ENCODE measurements around the gene TTLL4. TPM values are rescaled to one million over a fixed set of nuclear protein-coding genes. Genes with fewer than 3 reads are reported as not detected.

The TTLL4 gene
- total RNA-seq, 2 donors from 2014 or later = 28.2 to 42.2 TPM

DNA sequence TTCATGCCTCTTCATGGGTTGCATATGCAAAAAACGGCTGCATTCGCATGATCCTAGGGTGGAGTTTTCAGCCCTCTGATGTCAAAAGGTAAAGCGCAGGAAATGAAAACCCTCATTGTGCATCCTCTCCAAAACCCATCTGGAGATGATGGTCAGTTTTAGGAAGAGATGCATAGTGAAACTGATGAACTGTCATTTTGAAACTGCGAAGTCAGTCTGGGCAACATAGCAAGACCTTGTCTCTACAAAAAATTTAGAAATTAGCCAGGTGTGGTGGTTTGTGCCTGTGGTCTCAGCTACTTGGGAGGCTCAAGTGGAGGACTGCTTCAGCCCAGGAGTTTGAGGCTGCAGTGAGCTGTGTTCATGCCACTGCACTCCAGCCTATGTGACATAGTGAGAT, 2.5 kb upstream of the TTLL4 start:
- no peaks in the 10 kb centered on the region for H3K9me3 Mint-ChIP-seq
- DNase-seq (ENCODE audit: low spot score in 2 of 2) (no peak), ATAC-seq (no peak)
- H3K36me3 Mint-ChIP-seq = peaks cover 5 to 11% of the 10 kb centered on the region in 2 donors
- no peak overlapping the region for H3K27ac Mint-ChIP-seq

DNA sequence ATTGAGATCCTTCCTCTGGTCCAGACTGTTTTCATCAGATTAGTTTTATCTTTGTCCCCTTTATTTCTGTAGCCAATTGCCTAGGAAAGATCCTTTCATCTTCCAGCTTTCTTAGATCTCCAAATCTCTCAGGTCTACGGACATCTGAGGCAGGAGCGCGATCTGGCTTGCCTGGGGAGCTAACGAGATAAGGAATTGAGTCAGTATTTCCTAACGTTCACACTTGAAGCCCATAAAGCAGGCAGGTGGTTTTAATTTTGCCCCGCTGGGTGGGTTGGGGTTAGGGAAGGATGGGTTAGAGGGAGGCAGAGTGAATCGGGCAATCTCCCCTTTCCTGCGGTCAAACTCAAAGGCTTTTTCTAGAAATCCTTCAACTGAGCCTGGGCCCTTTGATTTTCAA, 727 bp upstream of the TTLL4 start:
- Mint-ChIP-seq H3K36me3 (peaks cover 5 to 11% of the 10 kb centered on the region in 2 donors), H3K27ac (peak overlapping the region in 1 of 2 donors; percentile 94), H3K9me3 (no peaks in the 10 kb centered on the region)
- ATAC-seq (no peak), DNase-seq (ENCODE audit: low spot score in 2 of 2) (no peak)

DNA sequence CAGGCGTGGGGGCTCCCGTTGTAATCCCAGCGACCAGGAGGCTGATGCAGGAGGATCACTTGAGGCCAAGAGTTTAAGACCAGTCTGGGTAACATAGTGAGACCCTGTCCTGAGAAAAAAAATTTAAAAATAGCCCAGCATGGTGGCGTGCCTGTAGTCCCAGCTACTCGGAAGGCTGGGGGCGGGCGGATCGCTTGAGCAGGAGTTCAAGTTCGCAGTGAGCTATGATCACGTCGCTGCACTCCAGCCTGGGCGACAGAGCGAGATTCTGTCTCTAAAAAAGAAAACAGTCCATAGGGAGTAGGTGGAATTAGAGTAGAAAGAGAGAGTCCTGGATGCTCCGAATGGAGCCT, 325 bp upstream of the TTLL4 start:
- H3K36me3 Mint-ChIP-seq = peaks cover 5 to 11% of the 10 kb centered on the region in 2 donors
- H3K27ac Mint-ChIP-seq = peak overlapping the region; percentile 50 to 94
- ATAC-seq = peak; percentile 1 to 5

DNA sequence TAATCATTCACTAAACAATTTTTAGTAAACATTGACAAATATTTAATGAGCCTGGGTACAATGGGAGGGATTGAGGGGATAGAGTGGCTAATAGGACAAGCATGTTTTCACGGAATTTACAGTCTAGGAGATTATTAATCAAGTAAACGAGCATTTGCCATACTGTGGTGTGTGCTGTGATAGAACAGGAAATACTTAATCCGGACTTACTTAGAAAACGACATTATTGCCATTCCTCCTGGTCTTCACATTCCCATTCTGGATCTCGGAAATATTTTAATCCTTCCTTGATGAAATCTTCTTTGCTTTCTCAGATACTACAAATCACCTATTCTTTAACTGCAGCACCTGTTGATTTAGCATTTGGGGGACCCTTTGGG, 905 bp downstream of the TTLL4 start:
- Mint-ChIP-seq H3K27ac (peak overlapping the region; percentile 94 to 98), H3K9me3 (no peaks in the 10 kb centered on the region), H3K36me3 (peaks cover 5 to 11% of the 10 kb centered on the region in 2 donors)
- no peak for ATAC-seq
- DNase-seq (ENCODE audit: low spot score in 2 of 2) = no peak

More for the DNA sequence above, 325 bp upstream of the TTLL4 start:
- no peaks in the 10 kb centered on the region for H3K9me3 Mint-ChIP-seq
- DNase-seq (ENCODE audit: low spot score in 2 of 2) = no peak

DNA sequence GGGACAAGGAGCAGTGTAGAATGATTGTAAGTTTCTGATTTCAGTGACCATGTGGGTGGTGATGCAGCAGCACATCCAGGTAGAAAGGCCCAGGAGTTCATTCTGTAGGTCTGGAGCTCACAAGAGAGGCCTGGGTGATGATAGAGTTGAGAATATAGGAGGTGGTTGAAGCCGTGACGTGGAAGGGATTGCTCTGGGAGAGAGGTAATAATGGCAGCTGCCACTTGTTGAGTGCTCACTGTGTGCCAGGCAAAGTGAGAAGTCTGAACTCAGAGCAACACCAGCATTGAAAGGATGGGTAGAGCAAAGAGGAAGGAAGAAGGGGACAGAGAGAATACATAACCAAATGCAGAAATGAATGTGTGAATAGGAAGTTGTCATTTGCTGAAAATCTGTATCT, 3.3 kb downstream of the TTLL4 start:
- Mint-ChIP-seq H3K36me3 (peaks cover 5 to 11% of the 10 kb centered on the region in 2 donors), H3K9me3 (no peaks in the 10 kb centered on the region), H3K27ac (no peak overlapping the region)
- DNase-seq (ENCODE audit: low spot score in 2 of 2) (no peak), ATAC-seq (no peak)

DNA sequence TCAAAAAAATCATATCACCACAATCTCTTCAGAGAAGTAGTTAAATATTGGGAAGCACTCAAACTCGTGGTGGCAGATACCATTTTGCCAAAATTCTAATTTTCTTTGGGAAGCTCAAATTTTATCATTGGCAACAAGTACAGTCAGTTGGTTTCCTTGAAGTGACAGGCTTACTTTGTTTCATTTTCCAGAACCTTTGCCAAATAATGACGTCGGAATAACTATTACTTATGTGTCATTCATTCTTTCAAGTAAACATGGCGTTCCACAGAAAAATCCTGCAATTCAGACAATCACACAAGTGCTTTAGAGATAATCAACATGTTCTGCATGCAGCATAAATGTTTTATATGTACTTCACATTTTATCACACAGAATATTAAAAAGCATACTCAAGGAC, 5.4 kb downstream of the TTLL4 start:
- no peaks in the 10 kb centered on the region for H3K9me3 Mint-ChIP-seq
- H3K27ac Mint-ChIP-seq = no peak overlapping the region
- ATAC-seq (no peak), DNase-seq (ENCODE audit: low spot score in 2 of 2) (no peak)
- peaks cover 10 to 11% of the 10 kb centered on the region in 2 donors for H3K36me3 Mint-ChIP-seq

DNA sequence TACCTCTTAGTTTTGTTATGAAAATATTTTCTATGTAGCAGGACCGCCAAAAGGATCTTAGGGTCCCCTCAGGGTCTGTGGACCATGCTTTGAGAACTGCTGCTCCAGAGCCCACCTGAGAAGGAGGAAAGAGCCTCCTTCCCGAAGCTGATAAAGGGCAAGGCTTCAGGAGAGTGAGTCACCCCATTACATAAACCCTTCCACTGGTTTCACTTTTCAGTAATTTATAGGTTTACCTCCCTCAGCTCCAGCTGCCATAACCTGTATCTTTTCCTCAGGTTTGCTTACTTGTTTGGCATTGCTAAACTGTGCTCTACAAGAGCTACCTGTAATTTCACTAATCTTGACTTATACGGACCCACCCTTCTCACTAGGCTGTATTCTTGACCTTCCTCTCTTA, 6.6 kb downstream of the TTLL4 start:
- Mint-ChIP-seq H3K27ac (no peak overlapping the region), H3K9me3 (no peaks in the 10 kb centered on the region), H3K36me3 (peaks cover 0 to 6% of the 10 kb centered on the region in 2 donors)
- ATAC-seq (peak in 1 of 2 donors; percentile 28), DNase-seq (ENCODE audit: low spot score in 2 of 2) (no peak)

DNA sequence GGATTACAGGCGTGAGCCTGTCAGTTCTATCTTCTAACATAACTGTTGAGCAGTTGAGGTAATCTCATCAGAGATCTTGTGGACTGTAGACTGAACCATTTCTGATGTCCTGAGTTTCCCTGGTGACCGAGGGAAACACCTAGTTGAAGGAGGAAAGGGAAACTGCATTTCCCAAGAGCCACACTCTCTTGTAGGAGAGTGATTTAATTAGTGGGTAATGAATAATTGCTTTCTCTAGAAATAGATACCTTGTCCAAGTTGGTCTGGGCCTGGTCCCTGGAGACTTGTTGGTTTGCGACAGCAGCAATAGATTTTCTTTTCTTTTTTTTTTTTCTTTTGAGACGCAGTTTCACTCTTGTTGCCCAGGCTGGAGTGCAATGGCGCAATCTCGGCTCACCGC, 7.4 kb downstream of the TTLL4 start:
- no peak for DNase-seq (ENCODE audit: low spot score in 2 of 2)
- Mint-ChIP-seq H3K27ac (no peak overlapping the region), H3K36me3 (peaks cover 0 to 6% of the 10 kb centered on the region in 2 donors), H3K9me3 (no peaks in the 10 kb centered on the region)
- no peak for ATAC-seq

DNA sequence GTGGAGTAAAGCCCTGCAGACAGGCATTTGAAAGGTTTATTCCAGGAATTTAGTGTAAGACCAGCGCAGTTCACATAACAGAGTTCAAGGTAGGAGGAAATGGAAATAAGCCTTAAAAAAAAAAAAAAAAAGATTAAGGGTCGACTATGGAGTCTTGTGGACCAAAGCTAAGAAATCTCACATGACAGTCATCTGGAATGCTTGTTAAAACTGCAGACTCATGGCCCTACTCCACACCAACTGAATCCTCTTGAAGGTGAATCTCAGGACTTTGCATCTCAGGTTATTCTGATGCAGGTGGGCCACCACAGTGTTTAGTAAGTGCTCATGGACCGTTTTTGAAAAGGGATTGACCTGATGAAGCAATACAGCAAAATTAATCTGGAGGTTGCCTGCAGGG, 8.8 kb downstream of the TTLL4 start:
- no peak for ATAC-seq
- no peak for DNase-seq (ENCODE audit: low spot score in 2 of 2)
- Mint-ChIP-seq H3K9me3 (peaks cover 0 to 3% of the 10 kb centered on the region in 2 donors), H3K27ac (no peak overlapping the region), H3K36me3 (peaks cover 0 to 6% of the 10 kb centered on the region in 2 donors)

DNA sequence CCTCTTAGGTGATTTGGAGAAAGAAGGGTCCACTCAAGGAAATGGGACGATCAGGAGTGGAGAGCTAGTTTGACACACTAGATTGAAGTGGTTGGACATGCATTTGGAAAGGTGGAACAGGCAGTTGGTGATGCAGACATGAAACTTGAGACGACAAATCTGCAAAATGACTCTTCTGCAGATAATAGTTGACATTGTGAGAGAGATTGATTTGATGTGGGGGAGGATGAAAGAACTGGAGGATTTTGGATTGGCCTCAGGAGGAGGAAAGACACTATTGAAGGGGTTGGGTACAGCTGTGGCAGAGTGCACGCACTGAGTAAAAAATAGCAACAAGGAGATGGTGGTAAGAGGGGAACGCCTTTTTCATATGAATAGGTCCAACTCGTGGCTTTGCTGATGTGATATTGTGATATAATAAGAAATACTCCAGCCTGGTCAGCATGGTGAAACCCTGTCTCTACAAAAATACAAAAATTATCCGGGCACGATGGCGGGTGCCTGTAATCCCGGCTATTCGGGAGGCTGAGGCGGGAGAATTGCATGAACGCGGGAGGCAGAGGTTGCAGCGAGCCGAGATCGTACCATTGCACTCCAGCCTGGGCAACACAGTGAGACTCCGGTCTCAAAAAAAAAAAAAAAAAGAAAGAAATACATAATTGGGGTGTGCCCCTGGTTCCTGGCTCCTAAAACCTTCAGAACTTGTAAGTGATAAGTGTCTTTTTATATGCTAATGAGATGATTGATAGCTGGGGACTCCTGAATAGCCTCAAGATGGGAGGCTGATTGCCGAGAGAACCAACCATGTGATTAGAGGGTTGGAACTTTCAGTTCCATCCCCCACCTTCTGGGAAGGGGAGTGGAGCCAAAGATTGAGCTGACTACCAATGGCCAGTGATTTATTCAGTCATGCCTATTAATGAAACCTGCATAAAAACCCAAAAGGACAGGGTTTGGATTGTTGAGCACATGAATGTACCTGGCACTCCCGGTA, 9.7 kb downstream of the TTLL4 start:
- Mint-ChIP-seq H3K36me3 (peaks cover under 1 to 6% of the 10 kb centered on the region in 2 donors), H3K27ac (no peak overlapping the region), H3K9me3 (peaks cover 0 to 4% of the 10 kb centered on the region in 2 donors)
- ATAC-seq (no peak), DNase-seq (ENCODE audit: low spot score in 2 of 2) (no peak)

DNA sequence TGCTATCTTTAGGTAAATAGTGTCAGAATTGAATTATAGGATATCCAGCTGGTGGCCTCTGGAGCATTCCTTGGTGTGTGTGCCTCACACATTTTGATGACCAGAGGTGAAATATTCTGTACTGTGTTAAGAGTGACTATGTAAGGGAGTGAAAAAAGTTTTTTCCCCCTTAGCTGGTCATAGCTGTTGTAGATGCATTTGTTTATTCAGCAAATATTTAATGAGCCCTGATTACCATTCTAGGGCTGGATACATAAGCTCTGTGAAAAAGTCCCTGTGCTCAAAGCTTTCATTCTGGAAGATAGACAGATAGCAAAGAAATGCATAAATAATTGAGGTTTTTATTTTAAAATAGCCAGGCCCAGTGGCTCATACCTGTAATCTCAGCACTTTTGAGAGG, 10.9 kb downstream of the TTLL4 start:
- ATAC-seq = no peak
- Mint-ChIP-seq H3K9me3 (peaks cover 0 to 4% of the 10 kb centered on the region in 2 donors), H3K27ac (no peak overlapping the region), H3K36me3 (peaks cover 6 to 12% of the 10 kb centered on the region in 2 donors)
- DNase-seq (ENCODE audit: low spot score in 2 of 2) = no peak

DNA sequence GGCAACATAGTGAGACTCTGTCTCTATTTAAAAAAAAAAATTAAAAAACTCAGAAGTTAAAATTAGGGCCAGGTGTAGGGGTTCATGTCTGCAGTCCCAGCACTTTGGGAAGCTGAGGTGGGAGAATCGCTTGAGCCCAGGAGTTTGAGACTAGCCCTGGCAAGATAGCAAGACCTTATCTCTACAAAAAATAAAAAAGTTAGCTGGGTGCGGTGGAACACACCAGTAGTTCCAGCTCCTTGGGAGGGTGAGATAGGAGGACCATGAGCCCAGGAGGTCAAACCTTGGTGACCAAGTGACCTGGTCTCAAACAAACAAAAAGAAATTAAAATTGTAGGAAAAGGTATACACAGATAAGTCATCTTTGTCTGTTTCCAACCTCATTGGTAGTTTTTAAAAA, 11.3 kb downstream of the TTLL4 start:
- Mint-ChIP-seq H3K27ac (peak overlapping the region in 1 of 2 donors; percentile 50), H3K36me3 (peaks cover 6 to 16% of the 10 kb centered on the region in 2 donors)
- no peak for ATAC-seq

DNA sequence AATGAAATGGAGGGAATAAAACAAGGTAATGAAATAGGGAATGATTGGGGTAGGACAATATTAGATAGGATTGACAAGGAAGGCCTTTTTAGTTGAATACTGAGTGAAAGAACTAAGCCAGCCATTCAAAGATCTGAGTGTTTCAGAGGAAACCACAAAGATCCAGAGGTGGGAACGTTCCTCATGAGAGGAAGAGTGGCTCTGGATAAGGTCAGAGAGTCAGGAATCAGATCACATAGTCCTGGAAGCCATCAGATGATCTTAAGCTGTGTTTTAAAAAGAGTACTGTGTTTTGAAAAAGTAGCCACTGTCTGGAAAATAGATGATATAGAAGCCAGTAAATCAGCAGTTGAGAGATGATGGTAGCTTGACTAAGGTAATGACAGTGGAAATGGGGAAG, 11.8 kb downstream of the TTLL4 start:
- Mint-ChIP-seq H3K27ac (peak overlapping the region; percentile 32 to 50), H3K36me3 (peaks cover 6 to 18% of the 10 kb centered on the region in 2 donors), H3K9me3 (peaks cover 0 to 4% of the 10 kb centered on the region in 2 donors)
- DNase-seq (ENCODE audit: low spot score in 2 of 2) = no peak
- no peak for ATAC-seq

More for the DNA sequence above, 11.3 kb downstream of the TTLL4 start:
- H3K9me3 Mint-ChIP-seq = peaks cover 0 to 4% of the 10 kb centered on the region in 2 donors
- no peak for DNase-seq (ENCODE audit: low spot score in 2 of 2)

DNA sequence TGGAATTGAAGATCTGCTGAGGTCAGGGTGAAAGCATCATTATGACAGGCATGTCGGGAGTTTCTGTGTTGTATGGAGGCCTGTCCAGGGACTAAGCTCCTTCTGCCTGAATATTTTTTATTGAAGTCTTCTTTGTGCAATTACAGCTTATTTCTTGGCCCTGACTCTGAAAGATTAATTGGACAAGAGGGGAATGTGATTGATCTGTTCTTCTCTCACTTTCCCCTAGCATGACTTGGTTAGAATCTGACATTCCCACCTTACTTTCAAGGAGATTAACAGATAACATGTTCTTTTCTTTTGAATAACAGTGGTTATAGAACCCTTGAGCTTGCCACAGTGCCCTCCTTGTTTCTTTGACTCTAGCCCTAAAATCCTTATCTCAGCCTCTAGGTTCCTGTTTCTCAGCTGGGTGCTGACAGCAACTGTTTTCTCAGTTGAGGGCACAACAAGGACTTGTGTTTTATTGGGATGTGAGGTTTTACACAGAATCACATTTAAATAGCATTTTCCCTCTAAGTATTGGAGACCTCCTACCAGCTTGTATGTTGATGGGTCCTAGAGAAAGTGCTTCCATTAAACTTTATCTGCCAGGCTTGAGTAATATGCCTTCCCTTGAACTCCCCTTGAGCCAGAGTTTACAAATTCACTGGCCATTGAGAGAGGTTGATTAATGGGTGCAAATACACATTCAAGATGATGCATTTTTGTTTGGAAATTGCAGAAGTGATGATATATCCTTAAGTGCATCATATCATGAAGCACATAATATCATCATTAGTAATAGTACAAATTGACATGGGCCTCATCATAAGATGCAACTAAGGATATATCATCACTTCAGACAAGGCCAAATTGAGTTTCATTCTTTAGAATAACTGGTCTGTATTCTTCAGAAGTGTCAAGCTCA, 12.5 kb downstream of the TTLL4 start:
- Mint-ChIP-seq H3K27ac (peak overlapping the region in 1 of 2 donors; percentile 50), H3K9me3 (peaks cover 0 to 4% of the 10 kb centered on the region in 2 donors), H3K36me3 (peaks cover 6 to 23% of the 10 kb centered on the region in 2 donors)
- no peak for ATAC-seq
- no peak for DNase-seq (ENCODE audit: low spot score in 2 of 2)

DNA sequence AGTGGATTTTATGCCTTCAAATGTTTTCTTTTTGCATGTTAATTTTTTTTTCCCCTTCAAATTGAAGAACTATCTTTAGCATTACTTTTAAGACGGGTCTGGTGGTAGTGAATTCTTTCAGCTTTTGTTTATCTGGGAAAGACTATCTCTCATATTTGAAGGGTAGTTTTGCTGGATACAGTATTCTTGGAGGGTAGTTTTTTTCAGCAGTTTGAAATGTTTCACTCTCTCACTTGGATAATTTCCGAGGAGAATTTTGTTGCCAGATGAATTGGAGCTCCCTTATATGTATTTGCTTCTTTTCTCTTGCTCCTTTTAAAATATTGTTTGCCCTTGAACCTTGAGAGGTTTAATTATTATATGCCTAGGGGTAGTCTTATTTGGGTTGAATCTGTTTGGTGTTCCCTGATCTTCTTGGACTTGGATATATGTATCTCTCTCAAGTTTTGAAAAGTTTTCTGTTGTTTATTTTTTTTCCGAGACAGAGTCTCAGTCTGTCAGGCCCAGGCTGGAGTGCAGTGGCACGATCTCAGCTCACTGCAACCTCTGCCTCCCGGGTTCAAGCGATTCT, 15.5 kb downstream of the TTLL4 start:
- no peak for DNase-seq (ENCODE audit: low spot score in 2 of 2)
- ATAC-seq = no peak
- peaks cover 0 to 4% of the 10 kb centered on the region in 2 donors for H3K9me3 Mint-ChIP-seq
- H3K36me3 Mint-ChIP-seq = peaks cover 0 to 23% of the 10 kb centered on the region in 2 donors
- no peak overlapping the region for H3K27ac Mint-ChIP-seq

DNA sequence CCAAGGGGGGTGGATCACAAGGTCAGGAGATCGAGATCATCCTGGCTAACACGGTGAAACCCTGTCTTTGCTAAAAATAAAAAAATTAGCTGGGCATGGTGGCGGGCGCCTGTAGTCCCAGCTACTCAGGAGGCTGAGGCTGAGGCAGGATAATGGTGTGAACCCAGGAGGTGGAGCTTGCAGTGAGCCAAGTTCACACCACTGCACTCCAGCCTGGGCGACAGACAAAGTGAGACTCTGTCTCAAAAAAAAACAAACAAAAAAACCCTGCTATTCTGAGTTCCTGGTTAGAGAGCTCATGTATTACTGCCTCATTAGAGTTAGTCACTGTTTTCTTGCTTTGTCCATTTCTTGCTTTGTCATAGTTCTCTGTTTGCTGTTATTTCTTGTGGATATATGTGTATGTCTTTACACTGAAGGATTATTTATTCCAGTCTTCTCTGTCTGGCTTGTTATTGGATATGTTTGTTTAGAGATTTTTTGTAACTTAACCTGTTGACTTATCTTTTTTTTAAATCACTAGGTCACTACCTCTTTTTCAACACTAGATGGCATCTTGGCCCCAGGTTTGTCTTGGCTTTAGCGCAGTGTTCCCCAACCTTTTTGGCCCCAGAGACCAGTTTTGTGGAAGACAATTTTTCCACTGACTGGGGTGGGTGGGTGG, 17.0 kb downstream of the TTLL4 start:
- DNase-seq (ENCODE audit: low spot score in 2 of 2) (no peak), ATAC-seq (no peak)
- H3K9me3 Mint-ChIP-seq = peaks cover 0 to 4% of the 10 kb centered on the region in 2 donors
- peaks cover 0 to 23% of the 10 kb centered on the region in 2 donors for H3K36me3 Mint-ChIP-seq
- no peak overlapping the region for H3K27ac Mint-ChIP-seq

All from activated naive CD4-positive, alpha-beta T cell treated with anti-CD3 and anti-CD28 coated beads, Interleukin-2, amount 50 U/mL, for 72 hours (primary cell).